A549 (cell line): ENCODE results near the gene SNAPC5.

ENCODE experiments used
- CTCF ChIP-seq: fragments of >200 bp; sonication (Bioruptor Twin); formaldehyde crosslinking; IDR thresholded peaks from 3 replicates; pipeline ENCODE4 v1.5.1; 2016
- JUN ChIP-seq, 2 experiments: fragments of >200 bp; sonication (Bioruptor Twin); formaldehyde crosslinking; IDR thresholded peaks; 2 replicates in 1 of 2; 3 replicates in 1 of 2; pipeline ENCODE4 v1.6.1; 2016 to 2017
- SMC3 ChIP-seq: fragments of >200 bp; sonication (Bioruptor Twin); formaldehyde crosslinking; IDR thresholded peaks from 3 replicates; pipeline ENCODE4 v1.6.1; 2018; ENCODE audit warnings: inconsistent platforms

GRCh38 chr15:66514586-66514985 lies 17.0 kb upstream of the SNAPC5 start:
- TF ChIP-seq SMC3 (no peak), CTCF (no peak), JUN (IDR thresholded peaks at IDR 0.05) (no peak)
